Stimulated activated CD4-positive, alpha-beta T cell treated with anti-CD3 and anti-CD28 coated beads, Interleukin-2, amount 100 ng/mL, for 4 hours (primary cell): Measurements from ENCODE around the gene MTCL1.

Source experiments
- DNase-seq: peaks from one replicate; pipeline ENCODE4 v3.0.0-alpha.2; 2020; ENCODE audit warnings: low read depth

Gene MTCL1

DNA sequence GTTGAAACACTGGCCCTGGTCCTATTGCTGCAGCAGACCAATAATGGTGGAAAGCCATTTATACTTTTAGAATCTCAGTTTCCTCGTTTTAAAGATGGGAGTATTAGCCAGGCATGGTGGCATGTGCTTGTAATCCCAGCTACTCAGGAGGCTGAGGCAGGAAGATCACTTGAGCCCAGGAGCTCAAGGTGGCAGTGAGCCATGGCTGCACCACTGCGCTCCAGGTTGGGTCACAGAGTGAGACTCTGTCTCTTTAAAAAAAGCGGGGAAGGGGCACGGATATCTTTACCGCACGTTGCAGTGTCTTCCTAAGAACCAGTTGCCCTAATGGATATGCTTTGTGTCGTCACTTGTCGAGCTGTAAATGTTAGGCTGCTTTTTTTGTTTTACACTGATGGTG lies 8.3 kb downstream of the MTCL1 start:
- no peak for DNase-seq

DNA sequence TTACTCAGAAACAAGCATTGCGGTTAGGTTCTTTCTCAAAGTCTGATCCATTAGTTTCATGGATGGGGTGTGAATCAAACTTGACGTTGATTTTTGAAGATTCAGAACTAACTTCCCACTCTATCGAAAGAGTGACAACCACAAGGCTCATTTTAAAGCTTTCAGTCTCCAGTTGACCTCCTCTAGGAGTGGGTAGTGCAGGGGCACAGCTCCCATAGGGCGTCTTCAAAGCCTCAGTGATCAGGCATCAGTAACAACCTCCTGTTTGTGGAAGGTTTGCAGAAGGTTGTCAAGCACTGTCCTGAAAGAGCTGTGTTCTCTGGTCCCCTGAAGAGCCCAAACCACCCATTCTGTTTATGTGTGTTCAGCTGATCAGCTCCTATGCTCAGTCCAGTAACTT lies 10.2 kb downstream of the MTCL1 start:
- no peak for DNase-seq

DNA sequence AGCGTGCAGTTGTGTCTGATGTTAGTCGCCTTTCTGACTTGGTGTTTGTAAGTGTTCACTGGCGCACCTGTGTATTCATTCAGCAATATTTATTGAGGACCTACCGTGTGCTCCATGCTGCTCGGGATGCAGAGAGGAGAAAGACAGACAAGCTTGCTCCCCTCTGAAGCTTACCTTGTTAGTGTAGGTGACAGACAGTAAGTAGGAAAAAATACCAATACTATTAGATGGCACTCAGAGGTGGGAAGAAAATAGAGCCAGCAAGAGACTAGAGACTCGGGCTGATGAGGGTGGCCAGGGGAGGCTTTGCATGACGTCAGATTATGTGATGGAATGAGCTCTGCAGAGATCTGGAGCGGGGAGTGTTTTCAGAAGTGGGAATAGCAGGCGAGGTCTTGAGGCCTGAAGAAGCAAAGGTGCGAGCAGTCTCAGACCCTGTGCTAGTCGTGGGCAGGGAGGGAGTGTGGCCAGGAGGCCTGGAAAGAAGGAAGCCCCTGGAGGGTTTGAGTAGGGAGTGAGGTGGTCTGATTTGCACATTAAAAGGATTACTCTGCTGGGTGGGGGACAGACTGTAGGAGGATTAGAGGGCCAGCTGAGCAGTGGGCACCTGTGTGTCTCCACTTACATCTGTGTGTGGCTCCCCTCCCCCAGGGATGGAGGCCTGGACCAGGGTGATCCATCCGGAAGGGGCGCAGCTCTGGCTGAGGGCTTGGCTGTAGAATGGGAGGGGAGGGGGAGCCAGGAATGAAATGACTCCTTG lies 11.8 kb downstream of the MTCL1 start:
- DNase-seq = no peak

DNA sequence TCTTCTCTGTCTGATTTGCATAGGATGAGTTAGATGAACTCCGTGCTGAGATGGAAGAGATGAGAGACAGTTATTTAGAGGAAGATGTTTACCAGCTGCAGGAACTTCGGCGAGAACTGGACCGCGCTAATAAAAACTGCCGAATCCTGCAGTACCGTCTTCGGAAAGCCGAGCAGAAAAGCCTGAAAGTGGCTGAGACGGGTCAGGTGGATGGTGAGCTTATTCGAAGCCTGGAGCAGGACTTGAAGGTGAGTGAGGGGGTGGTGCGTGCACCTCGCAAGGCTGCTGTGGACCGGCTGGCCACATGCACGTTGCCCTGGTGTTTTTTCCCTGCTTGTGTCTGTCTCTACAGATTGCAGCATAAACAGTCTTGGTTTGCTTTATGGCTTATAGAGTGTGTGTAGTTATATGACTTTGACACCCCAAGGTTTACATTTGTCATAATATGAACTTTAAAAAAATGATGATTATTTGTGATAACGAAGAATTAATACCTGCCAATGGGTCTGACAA lies 13.1 kb downstream of the MTCL1 start:
- DNase-seq = no peak

- DNase-seq = no peak
Observed at GRCh38 chr18:8719192-8719591, 13.8 kb downstream of the MTCL1 start.

DNA sequence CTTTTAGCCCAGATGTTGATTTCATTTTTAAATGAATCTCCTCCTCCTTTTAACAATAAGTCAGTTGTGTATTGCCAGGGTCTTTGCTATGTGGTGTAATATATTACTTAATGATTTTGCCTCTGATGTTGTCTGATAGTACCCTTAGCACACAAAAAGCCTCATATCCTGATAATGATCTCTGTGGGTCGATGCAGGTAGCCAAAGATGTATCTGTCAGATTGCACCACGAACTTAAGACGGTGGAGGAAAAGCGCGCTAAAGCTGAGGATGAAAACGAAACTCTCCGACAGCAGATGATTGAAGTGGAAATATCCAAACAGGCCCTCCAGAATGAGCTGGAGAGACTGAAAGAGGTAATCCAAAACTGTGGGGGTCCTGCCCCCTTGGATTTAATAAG lies 14.8 kb downstream of the MTCL1 start:
- no peak for DNase-seq

DNA sequence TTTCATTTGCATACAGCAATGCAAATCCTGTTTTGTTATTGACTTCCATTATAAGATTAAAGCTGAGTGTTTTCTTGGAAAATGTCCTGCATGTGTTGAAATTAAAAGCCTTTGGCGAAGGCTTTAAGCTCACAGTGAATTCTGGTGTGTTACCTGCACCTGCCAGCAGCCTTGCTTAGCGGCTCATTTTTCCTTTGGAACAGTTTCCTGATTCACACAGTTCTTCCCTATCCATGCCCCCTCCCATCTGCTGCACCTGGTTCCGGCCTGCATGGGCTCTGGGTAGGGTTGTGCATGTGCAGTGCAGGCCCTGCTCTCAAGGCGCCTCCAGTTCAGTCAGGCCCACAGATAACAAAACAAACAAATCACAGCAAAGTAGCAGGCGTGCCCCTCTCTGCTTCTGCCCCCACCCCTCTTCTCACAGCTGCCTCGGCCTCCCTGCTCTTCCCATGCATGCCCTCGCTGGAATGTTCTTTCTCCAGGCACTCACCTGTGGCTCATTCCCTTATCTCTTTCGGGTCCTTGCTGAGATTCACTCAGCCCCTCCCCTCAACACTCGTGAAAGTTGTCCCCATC lies 15.8 kb downstream of the MTCL1 start:
- DNase-seq = no peak

GRCh38 chr18:8721716-8722115 lies 16.4 kb downstream of the MTCL1 start:
- DNase-seq = no peak

GRCh38 chr18:8722946-8723820 lies 17.8 kb downstream of the MTCL1 start:
- DNase-seq = no peak

- no peak for DNase-seq
Observed at GRCh38 chr18:8724452-8724851, 19.1 kb downstream of the MTCL1 start.

DNA sequence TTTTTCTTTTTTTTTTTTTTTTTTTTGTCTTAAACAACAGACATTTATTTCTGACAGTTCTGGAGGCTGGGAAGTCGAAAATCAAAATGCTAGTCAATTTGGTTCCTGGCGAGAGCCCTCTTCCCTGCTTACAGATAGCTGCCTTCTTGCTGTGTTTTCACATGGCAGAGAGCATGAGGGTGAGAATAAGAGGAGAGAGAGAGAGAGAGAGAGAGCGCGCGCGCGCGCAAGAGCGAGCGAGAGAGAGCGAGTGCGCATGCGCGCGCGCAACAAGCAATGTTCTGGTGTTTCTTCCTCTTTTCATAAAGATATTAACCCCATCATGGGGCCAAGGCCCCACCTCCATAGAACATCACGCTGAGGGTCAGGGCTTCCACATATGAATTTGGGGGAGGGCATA lies 20.9 kb downstream of the MTCL1 start:
- no peak for DNase-seq

GRCh38 chr18:8726963-8727705 lies 21.8 kb downstream of the MTCL1 start:
- no peak for DNase-seq

DNA sequence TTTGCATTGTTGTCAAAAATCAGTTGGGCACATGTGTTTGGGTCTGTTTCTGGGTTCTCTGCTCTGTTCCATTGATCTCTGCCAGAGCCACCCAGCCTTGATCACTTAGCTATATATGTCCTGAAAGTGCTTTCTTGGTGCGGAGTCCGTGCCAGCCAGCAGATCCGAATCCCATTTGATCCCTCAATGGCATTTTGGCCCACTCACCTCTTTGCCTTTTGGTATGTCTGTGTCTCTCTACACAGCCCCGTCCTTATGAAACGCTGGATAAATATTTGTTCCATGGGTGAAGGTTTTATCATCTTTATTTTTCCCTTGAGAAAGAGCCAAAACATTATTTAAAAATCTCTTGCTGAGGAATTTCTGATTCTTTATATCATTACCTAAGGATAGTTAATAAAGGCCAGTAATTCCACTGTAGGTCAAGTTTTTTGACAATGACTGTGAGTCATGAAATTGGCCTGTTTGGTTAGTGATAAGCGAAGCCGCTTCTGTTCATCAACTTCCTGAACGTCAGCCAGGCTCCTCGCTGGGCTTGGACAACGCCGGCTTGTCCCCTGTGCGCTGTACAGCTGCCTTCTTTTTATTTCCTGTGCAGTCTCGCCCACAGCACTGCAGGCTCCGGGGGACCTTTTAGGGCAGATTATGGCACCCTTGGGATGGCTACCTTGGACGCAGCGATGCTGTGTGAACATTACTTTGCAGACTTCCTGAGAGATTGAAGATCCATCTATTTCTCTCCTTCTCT lies 24.9 kb downstream of the MTCL1 start:
- DNase-seq = no peak

GRCh38 chr18:8732442-8733360 lies 27.3 kb downstream of the MTCL1 start:
- no peak for DNase-seq

GRCh38 chr18:8734496-8734895 lies 29.1 kb downstream of the MTCL1 start:
- DNase-seq = no peak

GRCh38 chr18:8735274-8735673 lies 29.9 kb downstream of the MTCL1 start:
- DNase-seq = no peak

DNA sequence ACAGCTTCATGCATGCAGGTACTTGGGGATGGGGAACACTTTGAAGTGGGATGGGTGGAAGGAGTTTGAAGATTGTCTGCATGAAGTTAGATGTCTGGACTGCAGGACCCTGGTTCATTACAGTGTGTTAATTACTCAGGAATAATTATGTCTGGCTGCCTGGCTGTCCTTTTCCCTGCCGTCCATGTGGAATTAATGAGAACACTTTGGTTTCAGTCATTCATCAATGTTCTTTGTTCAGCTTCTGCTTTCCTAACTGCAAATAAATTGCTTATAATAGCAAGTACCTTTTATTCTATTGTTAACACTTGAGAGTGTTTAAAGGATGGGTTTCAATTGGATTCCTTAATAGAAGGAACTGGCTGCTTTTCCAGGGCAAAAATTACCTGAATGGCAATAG lies 35.8 kb downstream of the MTCL1 start:
- DNase-seq = no peak

DNA sequence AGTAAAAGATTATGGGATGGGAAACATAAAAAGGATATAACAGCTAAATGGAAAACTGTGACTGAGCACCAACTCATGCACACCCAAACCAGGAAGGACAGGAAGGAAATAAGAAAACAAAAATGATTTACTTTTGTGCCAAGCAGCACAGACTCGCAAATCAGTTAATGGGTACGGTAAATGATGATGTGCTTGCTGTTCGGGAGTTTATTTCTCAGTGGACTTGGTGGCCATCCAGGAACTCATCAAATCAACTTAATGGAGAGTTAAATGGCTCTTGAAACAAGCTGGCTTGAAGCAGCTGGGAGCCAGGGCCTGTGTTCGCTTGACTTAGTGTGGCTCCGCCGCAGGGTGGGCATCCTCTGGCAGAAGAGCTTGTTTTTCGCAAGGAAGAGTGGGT lies 36.2 kb downstream of the MTCL1 start:
- no peak for DNase-seq

DNA sequence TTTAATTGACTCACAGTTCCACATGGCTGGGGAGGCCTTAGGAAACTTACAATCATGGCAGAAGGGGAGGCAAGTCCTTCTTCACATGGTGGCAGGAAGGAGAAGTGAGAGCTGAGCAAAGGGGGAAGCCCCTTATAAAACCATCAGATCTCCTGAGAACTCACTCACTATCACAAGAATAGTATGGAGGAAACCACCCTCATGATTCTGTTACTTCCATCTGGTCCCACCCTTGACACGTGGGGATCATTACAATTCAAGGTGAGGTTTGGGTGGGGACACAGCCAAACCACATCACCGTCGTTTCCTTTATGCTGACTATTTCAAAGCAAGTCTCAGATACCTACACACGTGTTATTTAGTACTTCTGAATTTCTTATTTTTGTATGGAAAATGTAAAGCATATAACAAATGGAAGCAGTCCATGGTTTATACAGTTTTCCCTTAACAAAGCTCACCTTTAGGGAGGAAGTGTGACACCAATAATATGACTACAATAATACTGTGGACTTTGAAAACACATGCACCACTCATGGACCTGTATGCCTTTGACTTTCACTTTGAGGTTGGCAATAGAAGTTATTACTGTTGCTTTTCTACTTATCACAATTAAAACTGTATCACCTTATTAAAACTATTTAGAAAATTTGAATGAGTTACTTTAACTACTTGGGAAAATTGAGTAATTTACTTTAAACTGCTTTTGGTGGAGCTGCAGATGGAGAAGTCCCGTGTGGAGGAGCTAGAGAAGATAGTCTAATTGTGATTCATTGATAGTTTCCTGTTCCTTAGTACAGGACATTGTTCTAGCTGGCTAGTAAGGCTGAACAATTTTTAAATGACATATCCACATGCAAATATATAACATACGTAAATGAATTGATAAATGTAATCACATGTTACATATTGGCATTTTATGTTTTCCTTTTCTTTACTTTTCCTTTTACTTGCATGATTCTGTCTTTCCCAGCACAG lies 37.3 kb downstream of the MTCL1 start:
- no peak for DNase-seq
